Jurkat, Clone E6-1 (cell line): ENCODE data around the gene RAMP3.

Experiments
- DNase-seq: peaks from one replicate; pipeline ENCODE4 v3.0.0-alpha.2; 2011; ENCODE audit warnings: low read depth, low spot score
- H3K4me3 ChIP-seq: 2 replicates; pipeline ENCODE4 v1.5.1; 2011; ENCODE audit warnings: mild to moderate bottlenecking, low read length, control low read depth, moderate library complexity

Gene RAMP3

GRCh38 chr7:45230611-45231165 lies 73.1 kb downstream of the RAMP3 start:
- H3K4me3 ChIP-seq = no peak overlapping the region
- no peak for DNase-seq

GRCh38 chr7:45233249-45233775 lies 75.7 kb downstream of the RAMP3 start:
- DNase-seq = no peak
- no peak overlapping the region for H3K4me3 ChIP-seq
